Measurements from ENCODE around the gene RALGDS.

RALGDS gene

GRCh38 chr9:133054966-133055365 is 66.1 kb downstream of the RALGDS start:
- Histone ChIP-seq H3K9me3 (replicated peaks in 1 of 11) (no peaks in the 10 kb centered on the region), H3K27ac (peak overlapping the region in 4 of 11 experiments; percentile 67 to 78 (median 72); a peak in 3 of 22 replicates), H3K36me3 (peaks cover 66 to 89% (median 79%) of the 10 kb centered on the region in 11 experiments)

DNA sequence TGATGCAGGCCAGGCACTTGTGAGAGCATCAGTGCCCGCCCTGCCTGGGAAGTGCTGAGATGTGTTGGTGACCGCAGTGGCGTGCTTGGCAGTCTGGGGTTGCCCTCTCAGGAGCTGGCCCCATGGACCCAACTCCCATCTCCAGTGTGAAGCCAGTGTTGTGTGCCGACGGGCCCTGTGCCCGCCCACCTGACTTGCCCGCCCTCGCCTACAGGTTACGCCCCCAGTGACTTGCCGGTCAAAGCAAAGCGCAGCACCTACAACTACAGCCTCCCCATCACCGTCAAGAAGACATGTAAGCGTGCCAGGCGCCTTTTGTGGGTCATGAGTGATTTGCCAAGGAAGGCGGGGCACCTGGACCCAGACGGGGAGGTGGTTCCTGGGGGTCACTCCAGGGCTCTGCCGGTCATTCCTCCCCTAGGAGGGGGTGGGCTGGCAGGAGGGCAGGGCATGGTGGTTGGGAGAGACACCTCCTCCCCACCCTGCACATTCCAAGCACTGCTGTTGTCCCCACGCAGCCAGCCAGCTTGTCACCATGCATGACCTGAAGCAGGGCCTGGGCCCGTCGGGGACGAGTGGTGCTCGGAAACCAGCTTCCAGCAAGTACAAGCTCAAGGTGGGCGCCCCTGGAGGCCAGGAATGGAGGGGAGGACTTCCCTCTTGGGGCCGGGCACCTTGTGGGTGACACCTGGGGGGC is 66.7 kb downstream of the RALGDS start:
- Histone ChIP-seq H3K27ac (no peak overlapping the region; a peak in 1 of 22 replicates), H3K4me1 (peaks cover 41 to 52% (median 46%) of the 10 kb centered on the region in 10 experiments), H3K9ac (peak overlapping the region in 1 of 11 experiments; percentile 56; a peak in 1 of 22 replicates), H3K27me3 (no peaks in the 10 kb centered on the region), H3K9me3 (replicated peaks in 1 of 11) (no peaks in the 10 kb centered on the region), H3K4me2 (peak overlapping the region in 4 of 11 experiments; percentile 87 to 95 (median 89); a peak in 2 of 22 replicates), H3K4me3 (no peak overlapping the region), H4K20me1 (peaks cover 0 to 73% (median 40%) of the 10 kb centered on the region in 11 experiments; a peak in 19 of 22 replicates), H3K36me3 (peaks cover 71 to 95% (median 85%) of the 10 kb centered on the region in 11 experiments)
- no peak for TF ChIP-seq Cebpa-rat (IDR thresholded peaks at IDR 0.05)

More at GRCh38 chr9:133054966-133055365, 66.1 kb downstream of the RALGDS start:
- Histone ChIP-seq H3K9ac (peak overlapping the region in 6 of 11 experiments; percentile 4 to 66 (median 33); a peak in 5 of 22 replicates), H3K27me3 (no peaks in the 10 kb centered on the region), H3K4me2 (peak overlapping the region in 8 of 11 experiments; percentile 85 to 97 (median 90); a peak in 11 of 22 replicates), H3K4me3 (no peak overlapping the region), H3K4me1 (peaks cover 47 to 58% (median 53%) of the 10 kb centered on the region in 10 experiments), H4K20me1 (peaks cover 0 to 73% (median 35%) of the 10 kb centered on the region in 11 experiments; a peak in 19 of 22 replicates)
- no peak for TF ChIP-seq Cebpa-rat (IDR thresholded peaks at IDR 0.05)

- Histone ChIP-seq H3K4me1 (peaks cover 18 to 39% (median 28%) of the 10 kb centered on the region in 10 experiments), H3K36me3 (peaks cover 80 to 99% (median 89%) of the 10 kb centered on the region in 11 experiments), H3K4me2 (no peak overlapping the region), H3K27ac (no peak overlapping the region), H3K9me3 (replicated peaks in 1 of 11) (no peaks in the 10 kb centered on the region), H3K4me3 (no peak overlapping the region), H3K27me3 (no peaks in the 10 kb centered on the region), H4K20me1 (peaks cover 0 to 82% (median 50%) of the 10 kb centered on the region in 11 experiments; a peak in 20 of 22 replicates), H3K9ac (no peak overlapping the region)
- TF ChIP-seq Cebpa-rat (IDR thresholded peaks at IDR 0.05): no peak
These were observed 69.0 kb downstream of the RALGDS start for GRCh38 chr9:133051966-133052539.

DNA sequence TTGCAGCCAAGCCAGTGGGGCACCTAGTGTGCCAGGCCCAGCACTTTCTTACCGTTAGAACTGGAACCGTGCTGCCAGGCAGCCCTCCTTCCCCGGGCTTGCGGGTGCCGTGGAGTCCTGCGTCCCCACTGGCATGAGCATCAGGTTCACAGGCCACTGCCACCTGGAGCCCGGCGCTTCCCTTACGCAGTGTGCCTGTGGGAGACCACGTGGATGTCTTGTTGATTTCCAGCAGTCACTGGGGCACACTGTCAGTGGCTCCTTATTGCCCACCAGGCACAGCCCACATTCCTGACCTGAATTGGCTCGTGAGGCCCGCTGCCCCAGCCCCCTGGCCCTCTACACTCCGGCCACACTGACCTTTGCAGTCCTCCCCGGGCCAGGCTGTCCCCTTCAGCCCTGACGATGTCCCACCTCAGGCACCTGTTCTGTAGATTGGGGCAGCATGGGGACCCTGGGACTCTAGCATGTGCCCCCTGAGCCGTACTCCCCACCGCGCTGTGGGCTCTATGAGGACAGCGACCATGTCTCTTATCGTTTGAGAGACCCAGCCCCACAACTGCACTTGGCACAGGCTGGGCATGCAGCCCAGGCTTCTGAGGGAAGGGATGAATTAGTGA is 69.6 kb downstream of the RALGDS start:
- Histone ChIP-seq H3K27ac (no peak overlapping the region), H3K9ac (no peak overlapping the region), H3K9me3 (replicated peaks in 1 of 11) (no peaks in the 10 kb centered on the region), H3K4me3 (no peak overlapping the region), H4K20me1 (peaks cover 0 to 83% (median 56%) of the 10 kb centered on the region in 11 experiments; a peak in 20 of 22 replicates), H3K4me2 (no peak overlapping the region), H3K27me3 (no peaks in the 10 kb centered on the region), H3K4me1 (peaks cover 11 to 32% (median 21%) of the 10 kb centered on the region in 10 experiments), H3K36me3 (peaks cover 86 to 100% (median 93%) of the 10 kb centered on the region in 11 experiments)
- TF ChIP-seq Cebpa-rat (IDR thresholded peaks at IDR 0.05): no peak

DNA sequence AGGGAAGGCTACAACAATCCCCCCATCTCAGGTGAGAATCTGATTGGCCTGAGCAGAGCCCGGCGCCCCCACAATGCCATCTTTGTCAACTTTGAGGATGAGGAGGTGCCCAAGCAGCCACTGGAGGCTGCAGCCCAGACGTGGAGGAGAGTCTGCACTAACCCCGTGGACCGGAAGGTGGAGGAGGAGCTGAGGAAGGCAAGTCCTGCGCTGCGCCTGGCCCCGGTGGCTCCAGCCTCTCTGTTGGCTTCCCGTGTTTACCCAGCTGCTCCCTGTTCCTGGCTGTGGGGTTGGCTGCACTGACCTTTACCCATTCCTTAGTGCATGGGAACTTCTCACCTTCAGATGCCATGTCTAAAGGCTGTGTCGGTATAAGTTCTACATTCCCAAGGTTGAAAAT is 70.3 kb downstream of the RALGDS start:
- Histone ChIP-seq H3K36me3 (peaks cover 88 to 100% (median 94%) of the 10 kb centered on the region in 11 experiments), H3K9me3 (replicated peaks in 1 of 11) (no peaks in the 10 kb centered on the region), H3K4me3 (no peak overlapping the region), H3K27me3 (no peaks in the 10 kb centered on the region), H4K20me1 (peaks cover 0 to 86% (median 59%) of the 10 kb centered on the region in 11 experiments; a peak in 20 of 22 replicates), H3K4me1 (peaks cover 5 to 26% (median 15%) of the 10 kb centered on the region in 10 experiments; a peak in 19 of 20 replicates), H3K4me2 (no peak overlapping the region), H3K9ac (0 out of 22 replicates have a peak overlapping the region, but pooled peaks of 1 of the 11 experiments have one; percentile 12), H3K27ac (no peak overlapping the region)
- no peak for TF ChIP-seq Cebpa-rat (IDR thresholded peaks at IDR 0.05)

GRCh38 chr9:133050142-133050541 is 70.9 kb downstream of the RALGDS start:
- peaks cover 0 to 20% (median 9%) of the 10 kb centered on the region in 10 experiments; a peak in 16 of 20 replicates for H3K4me1 ChIP-seq
- H3K36me3 ChIP-seq: peaks cover 89 to 100% (median 95%) of the 10 kb centered on the region in 11 experiments
- no peak overlapping the region for H3K27ac ChIP-seq
- H3K27me3 ChIP-seq: no peaks in the 10 kb centered on the region
- H3K4me2 ChIP-seq: no peak overlapping the region
- H3K4me3 ChIP-seq: no peak overlapping the region
- H3K9me3 ChIP-seq (replicated peaks in 1 of 11): no peaks in the 10 kb centered on the region
- TF ChIP-seq Cebpa-rat (IDR thresholded peaks at IDR 0.05): no peak
- peaks cover 0 to 86% (median 59%) of the 10 kb centered on the region in 11 experiments; a peak in 20 of 22 replicates for H4K20me1 ChIP-seq
- H3K9ac ChIP-seq: no peak overlapping the region

GRCh38 chr9:133049043-133049442 is 72.0 kb downstream of the RALGDS start:
- Histone ChIP-seq H3K4me2 (no peak overlapping the region; a peak in 1 of 22 replicates), H3K4me3 (no peak overlapping the region), H3K9ac (peak overlapping the region in 3 of 11 experiments; percentile 24 to 33 (median 28); a peak in 2 of 22 replicates), H3K27me3 (no peaks in the 10 kb centered on the region), H3K36me3 (peaks cover 89 to 100% (median 95%) of the 10 kb centered on the region in 11 experiments), H3K9me3 (replicated peaks in 1 of 11) (no peaks in the 10 kb centered on the region), H3K4me1 (peaks cover 0 to 15% (median 2%) of the 10 kb centered on the region in 10 experiments; a peak in 8 of 20 replicates), H3K27ac (no peak overlapping the region; a peak in 1 of 22 replicates), H4K20me1 (peaks cover 0 to 86% (median 59%) of the 10 kb centered on the region in 11 experiments; a peak in 20 of 22 replicates)
- no peak for TF ChIP-seq Cebpa-rat (IDR thresholded peaks at IDR 0.05)

DNA sequence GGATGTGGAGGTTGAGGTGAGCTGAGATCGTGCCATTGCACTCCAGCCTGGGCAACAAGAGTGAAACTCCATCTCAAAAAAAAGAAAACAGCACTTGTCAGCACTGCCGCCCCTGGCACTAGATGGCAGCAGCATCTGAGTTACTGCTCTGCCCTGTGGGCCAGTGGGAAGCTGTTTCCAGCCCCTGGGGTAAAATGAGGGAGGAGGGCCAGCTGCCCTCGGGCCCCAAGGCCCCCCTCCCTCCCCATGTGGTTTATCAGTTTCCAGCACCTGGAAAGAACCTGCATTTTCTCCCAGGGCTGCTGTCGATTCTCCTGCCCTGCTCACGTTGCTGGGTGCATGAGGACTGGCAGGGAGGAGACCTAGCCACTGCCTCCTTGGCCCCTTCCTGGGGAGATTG is 72.4 kb downstream of the RALGDS start:
- TF ChIP-seq Cebpa-rat (IDR thresholded peaks at IDR 0.05): no peak
- peaks cover 89 to 100% (median 95%) of the 10 kb centered on the region in 11 experiments for H3K36me3 ChIP-seq
- peak overlapping the region in 3 of 11 experiments; percentile 24 to 33 (median 28); a peak in 2 of 22 replicates for H3K9ac ChIP-seq
- H3K4me3 ChIP-seq: no peak overlapping the region
- no peak overlapping the region; a peak in 1 of 22 replicates for H3K4me2 ChIP-seq
- peaks cover 0 to 15% (median 2%) of the 10 kb centered on the region in 10 experiments; a peak in 8 of 20 replicates for H3K4me1 ChIP-seq
- no peaks in the 10 kb centered on the region for H3K9me3 ChIP-seq (replicated peaks in 1 of 11)
- H4K20me1 ChIP-seq: peaks cover 0 to 88% (median 63%) of the 10 kb centered on the region in 11 experiments; a peak in 20 of 22 replicates
- peak overlapping the region in 1 of 11 experiments; percentile 6; a peak in 2 of 22 replicates for H3K27ac ChIP-seq
- H3K27me3 ChIP-seq: no peaks in the 10 kb centered on the region
